Upper lobe of left lung (tissue), 6 donors: Measurements from ENCODE around the gene ATG9B. TPM values are rescaled to one million over a fixed set of nuclear protein-coding genes. Genes with fewer than 3 reads are reported as not detected.

Experiments
- ATAC-seq, 2 donors: fragments of 200-7000 bp; cut with Tn5 transposase; one replicate each; pipeline ENCODE4 v1.9.1; 2022; ENCODE audit warnings: mild to moderate bottlenecking in 2 of 2, moderate library complexity in 2 of 2; ENCODE audit not compliant: low FRiP score in 2 of 2
- DNase-seq, 2 donors: peaks; one replicate each; pipeline ENCODE4 v3.0.0-alpha.2; 2019 to 2020
- H3K27ac ChIP-seq, 4 donors: fragments of 200-600 bp; sonication (generic); one replicate each; pipeline ENCODE4 v1.5.1; 2016 to 2019
- H3K27me3 ChIP-seq, 4 donors: fragments of 200-600 bp; sonication (generic); one replicate each; pipeline ENCODE4 v1.5.1; 2017 to 2019
- H3K36me3 ChIP-seq, 4 donors: fragments of 200-600 bp; sonication (generic); one replicate each; pipeline ENCODE4 v1.5.1; 2016 to 2019
- H3K4me1 ChIP-seq, 4 donors: fragments of 200-600 bp; sonication (generic); one replicate each; pipeline ENCODE4 v1.5.1; 2018 to 2019
- H3K4me3 ChIP-seq, 4 donors: fragments of 200-600 bp; sonication (generic); one replicate each; pipeline ENCODE4 v1.5.1; 2017 to 2019; ENCODE audit warnings: mild to moderate bottlenecking in 2 of 4, moderate library complexity in 1 of 4
- H3K9me3 ChIP-seq, 4 donors: fragments of 200-600 bp; sonication (generic); one replicate each; pipeline ENCODE4 v1.5.1; 2018 to 2019
- EP300 ChIP-seq, 4 donors: sonication (generic); formaldehyde crosslinking; IDR thresholded peaks; one replicate each; pipeline ENCODE4 v1.5.1; 2017; ENCODE audit warnings: antibody characterized with exemption in 4 of 4, control low read depth in 2 of 4
- POLR2A ChIP-seq, 4 donors: fragments of 450-650 bp; IDR thresholded peaks; one replicate each; pipeline ENCODE4 v1.5.1; 2016 to 2017; ENCODE audit warnings: antibody characterized with exemption in 4 of 4, mild to moderate bottlenecking in 2 of 4
- POLR2AphosphoS5 ChIP-seq, 2 donors: sonication (generic); formaldehyde crosslinking; IDR thresholded peaks; one replicate each; pipeline ENCODE4 v1.5.1; 2017; ENCODE audit warnings: antibody characterized with exemption in 2 of 2
- WGBS, 2 donors: methylation state at CpG; one replicate each; pipeline ENCODE4 v1.1.5; 2017 to 2018; 5-methylcytosine and 5-hydroxymethylcytosine counted together
- total RNA-seq, 6 donors: library from RNA; depleted of rRNA in 4 of 6; stranded (reverse); fragments of >200 nt in 4 of 6; gene quantifications; one replicate each; pipeline versions ENCODE4 v1.1.0 to v1.2.1, GENCODE V29; 2016 to 2021
- TF ChIP-seq, protein P1 (sequence below), 6 experiments: fragments of 450-650 bp in 4 of 6; fragments of 200-600 bp in 2 of 6; sonication (generic) in 2 of 6; IDR thresholded peaks; one replicate each; pipeline ENCODE4 v1.5.1; 2016 to 2019; ENCODE audit warnings: antibody characterized with exemption in 6 of 6
- donor health status: DM: no; HTN: no; CAD: no; lungs with moderate emphysema.
- donor health status: DM: no; HTN: yes; CAD: no; lungs with severe emphysema.

ATG9B gene
- total RNA-seq, 6 donors from 2014 or later: 0.46 to 5.2 (median 1.0) TPM

DNA sequence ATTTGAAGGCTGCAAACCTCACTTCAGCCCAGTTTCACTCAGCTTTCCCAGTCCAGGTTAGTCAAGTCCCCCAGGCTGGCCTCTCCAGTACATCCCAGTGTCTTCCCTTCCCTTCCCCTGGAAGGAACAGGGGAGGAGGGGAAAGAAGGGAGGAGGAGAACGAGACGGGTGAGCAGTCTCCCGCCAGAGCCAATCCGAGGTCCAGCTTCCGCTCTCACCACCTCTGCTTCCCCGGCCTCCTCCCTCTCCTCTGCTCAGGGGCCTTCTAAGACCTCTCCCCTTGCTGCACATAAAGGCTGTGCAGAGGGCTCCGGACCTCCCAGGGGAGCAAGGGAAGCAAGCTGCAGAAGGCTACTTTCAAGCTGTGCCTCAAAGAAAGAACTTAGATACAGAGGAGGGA, 4.1 kb downstream of the ATG9B start:
- WGBS, 2 donors: 65 to 70% methylated on average over 7 of the region's 7 CpGs
- Histone ChIP-seq H3K27me3 (peaks cover 0 to 22% (median 12%) of the 10 kb centered on the region in 4 donors), H3K4me3 (no peak overlapping the region), H3K36me3 (no peaks in the 10 kb centered on the region), H3K27ac (no peak overlapping the region), H3K4me1 (peaks cover 17 to 21% (median 19%) of the 10 kb centered on the region in 4 donors), H3K9me3 (no peaks in the 10 kb centered on the region)
- TF ChIP-seq POLR2AphosphoS5 (IDR thresholded peaks at IDR 0.05): no peak
- no peak for TF ChIP-seq POLR2A (IDR thresholded peaks at IDR 0.05)
- TF ChIP-seq, protein P1, sequence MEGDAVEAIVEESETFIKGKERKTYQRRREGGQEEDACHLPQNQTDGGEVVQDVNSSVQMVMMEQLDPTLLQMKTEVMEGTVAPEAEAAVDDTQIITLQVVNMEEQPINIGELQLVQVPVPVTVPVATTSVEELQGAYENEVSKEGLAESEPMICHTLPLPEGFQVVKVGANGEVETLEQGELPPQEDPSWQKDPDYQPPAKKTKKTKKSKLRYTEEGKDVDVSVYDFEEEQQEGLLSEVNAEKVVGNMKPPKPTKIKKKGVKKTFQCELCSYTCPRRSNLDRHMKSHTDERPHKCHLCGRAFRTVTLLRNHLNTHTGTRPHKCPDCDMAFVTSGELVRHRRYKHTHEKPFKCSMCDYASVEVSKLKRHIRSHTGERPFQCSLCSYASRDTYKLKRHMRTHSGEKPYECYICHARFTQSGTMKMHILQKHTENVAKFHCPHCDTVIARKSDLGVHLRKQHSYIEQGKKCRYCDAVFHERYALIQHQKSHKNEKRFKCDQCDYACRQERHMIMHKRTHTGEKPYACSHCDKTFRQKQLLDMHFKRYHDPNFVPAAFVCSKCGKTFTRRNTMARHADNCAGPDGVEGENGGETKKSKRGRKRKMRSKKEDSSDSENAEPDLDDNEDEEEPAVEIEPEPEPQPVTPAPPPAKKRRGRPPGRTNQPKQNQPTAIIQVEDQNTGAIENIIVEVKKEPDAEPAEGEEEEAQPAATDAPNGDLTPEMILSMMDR (IDR thresholded peaks at IDR 0.05): no peak
- no peak for TF ChIP-seq EP300 (IDR thresholded peaks at IDR 0.05)
- DNase-seq (no peak), ATAC-seq (no peak)

DNA sequence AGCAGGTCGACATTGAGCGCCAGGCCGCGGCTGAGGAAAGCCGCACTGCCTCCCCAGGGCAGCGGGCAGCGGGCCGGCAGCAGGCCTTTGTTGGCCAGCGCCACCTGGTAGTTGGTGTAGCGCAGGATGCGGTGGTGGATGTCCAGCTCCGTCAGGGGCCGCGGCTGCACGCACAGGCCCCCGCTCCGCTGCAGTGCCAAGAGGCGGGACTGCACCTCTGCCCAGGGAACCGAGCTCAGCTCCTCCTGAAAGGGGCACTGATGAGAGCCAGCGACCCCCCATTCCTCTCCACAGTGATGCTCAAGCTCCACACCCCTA, 5.2 kb downstream of the ATG9B start:
- ATAC-seq: no peak
- H3K4me3 ChIP-seq: peak overlapping the region in 3 of 4 donors; percentile 18 to 35 (median 35)
- TF ChIP-seq EP300 (IDR thresholded peaks at IDR 0.05) (no peak), POLR2AphosphoS5 (IDR thresholded peaks at IDR 0.05) (no peak), POLR2A (IDR thresholded peaks at IDR 0.05) (no peak)
- TF ChIP-seq, protein P1 (IDR thresholded peaks at IDR 0.05): no peak

DNA sequence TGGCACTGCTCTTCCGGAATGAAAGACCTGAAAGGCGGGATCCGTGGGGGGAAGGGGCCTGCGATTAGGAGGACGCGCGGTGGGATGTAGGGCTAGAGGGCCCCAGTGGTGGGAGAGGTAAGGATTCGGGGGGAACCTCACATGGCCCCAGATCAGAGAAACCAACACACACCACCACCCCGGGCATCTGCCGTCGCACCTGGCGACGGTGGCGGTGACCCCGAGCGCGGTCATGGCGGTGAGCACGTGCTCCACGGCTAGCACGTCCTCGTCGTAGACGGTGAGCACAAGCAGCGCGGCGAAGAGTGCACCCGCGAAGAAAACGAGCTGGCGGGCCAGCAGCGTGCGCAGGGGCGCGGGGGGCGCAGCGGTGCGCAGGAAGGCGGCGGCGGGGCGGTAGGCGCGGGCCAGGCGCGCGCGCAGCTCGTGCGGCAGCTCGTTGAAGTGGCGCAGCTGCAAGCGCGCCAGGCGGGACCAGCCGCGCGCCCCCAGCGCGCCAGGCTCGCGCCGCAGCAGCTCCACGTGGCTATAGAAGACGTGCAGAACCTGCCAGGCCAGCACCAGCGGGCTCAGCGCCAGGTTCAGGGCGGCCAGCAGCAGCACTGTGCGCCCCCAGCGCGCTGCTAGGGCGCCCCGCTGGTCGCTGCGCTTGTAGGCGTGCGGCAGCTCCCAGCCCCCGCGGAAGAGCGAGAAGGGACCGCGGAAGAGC, 5.7 kb downstream of the ATG9B start:
- DNase-seq: peak in 1 of 2 donors; percentile 91
- no peaks in the 10 kb centered on the region for H3K9me3 ChIP-seq
- H3K4me3 ChIP-seq: peak overlapping the region in 3 of 4 donors; percentile 18 to 35 (median 35)
- TF ChIP-seq, protein P1 (IDR thresholded peaks at IDR 0.05): no peak
- TF ChIP-seq POLR2AphosphoS5 (IDR thresholded peaks at IDR 0.05): no peak
- TF ChIP-seq EP300 (IDR thresholded peaks at IDR 0.05): no peak
- no peak for TF ChIP-seq POLR2A (IDR thresholded peaks at IDR 0.05)
- WGBS, 2 donors: 2 to 6% methylated on average over 8 to 36 of the region's 82 CpGs
- peaks cover 0 to 4% (median 0%) of the 10 kb centered on the region in 4 donors for H3K36me3 ChIP-seq
- peak in 1 of 2 donors; percentile 8 for ATAC-seq
- H3K27ac ChIP-seq: no peak overlapping the region
- H3K4me1 ChIP-seq: peaks cover 19 to 29% (median 25%) of the 10 kb centered on the region in 4 donors
- peaks cover 0 to 28% (median 14%) of the 10 kb centered on the region in 4 donors for H3K27me3 ChIP-seq

More for the DNA sequence above, 5.2 kb downstream of the ATG9B start:
- 25 to 67% methylated on average over 2 to 9 of the region's 20 CpGs for WGBS, 2 donors
- Histone ChIP-seq H3K27me3 (peaks cover 0 to 23% (median 12%) of the 10 kb centered on the region in 4 donors), H3K36me3 (no peaks in the 10 kb centered on the region), H3K9me3 (no peaks in the 10 kb centered on the region), H3K4me1 (peaks cover 17 to 25% (median 21%) of the 10 kb centered on the region in 4 donors), H3K27ac (no peak overlapping the region)
- no peak for DNase-seq

DNA sequence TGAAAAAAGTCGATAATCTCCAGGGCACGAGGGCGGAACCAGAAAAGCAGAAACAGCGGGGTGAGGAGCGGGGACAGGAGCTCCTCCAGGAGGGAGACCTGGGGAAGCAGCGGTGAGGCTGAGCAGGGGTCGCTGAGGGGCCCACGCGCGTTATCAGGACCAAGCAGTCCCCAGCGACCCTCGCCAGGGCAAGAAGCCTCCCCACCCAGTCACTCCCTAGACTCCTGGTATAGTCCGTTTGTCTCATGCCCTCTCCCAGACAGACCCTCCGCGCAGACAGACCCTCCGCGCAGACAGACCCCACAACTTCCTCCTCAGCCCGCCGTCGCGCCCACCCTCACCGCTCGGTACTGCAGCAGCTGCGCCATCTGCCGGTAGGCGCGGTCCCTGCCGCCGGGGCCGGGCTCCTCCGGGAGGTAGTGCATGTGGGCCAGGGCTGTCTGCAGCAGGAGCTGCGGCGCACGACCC, 6.3 kb downstream of the ATG9B start:
- Histone ChIP-seq H3K27ac (no peak overlapping the region), H3K9me3 (no peaks in the 10 kb centered on the region), H3K27me3 (peaks cover 0 to 34% (median 14%) of the 10 kb centered on the region in 4 donors), H3K4me3 (peak overlapping the region in 3 of 4 donors; percentile 18 to 35 (median 35)), H3K4me1 (peaks cover 23 to 34% (median 31%) of the 10 kb centered on the region in 4 donors), H3K36me3 (peaks cover 0 to 5% (median 0%) of the 10 kb centered on the region in 4 donors)
- WGBS, 2 donors: 5 to 8% methylated on average over 23 to 24 of the region's 34 CpGs
- no peak for TF ChIP-seq EP300 (IDR thresholded peaks at IDR 0.05)
- no peak for TF ChIP-seq POLR2AphosphoS5 (IDR thresholded peaks at IDR 0.05)
- TF ChIP-seq, protein P1 (IDR thresholded peaks at IDR 0.05): peak; percentile 87 to 94 (median 90)
- DNase-seq (peak; percentile 57 to 96), ATAC-seq (peak; percentile 68 to 79)
